SK-N-MC (cell line): ENCODE results near the gene OR51A7.

Experiments used
- EZH2 ChIP-seq: fragments of 200-600 bp; sonication (generic); IDR thresholded peaks from one replicate; pipeline ENCODE4 v1.6.1; 2017; ENCODE audit warnings: antibody characterized with exemption
- FOXP2 ChIP-seq: optimal IDR thresholded peaks from 2 replicates; pipeline ENCODE3; 2011; ENCODE audit warnings: mild to moderate bottlenecking, moderate library complexity; ENCODE audit not compliant: insufficient read depth; ENCODE audit errors: extremely low read length, control extremely low read depth
- POLR2AphosphoS5 ChIP-seq: IDR thresholded peaks from 2 replicates; pipeline ENCODE4 v1.6.1; 2012; ENCODE audit warnings: mild to moderate bottlenecking, low read depth, low read length, borderline replicate concordance

DNA sequence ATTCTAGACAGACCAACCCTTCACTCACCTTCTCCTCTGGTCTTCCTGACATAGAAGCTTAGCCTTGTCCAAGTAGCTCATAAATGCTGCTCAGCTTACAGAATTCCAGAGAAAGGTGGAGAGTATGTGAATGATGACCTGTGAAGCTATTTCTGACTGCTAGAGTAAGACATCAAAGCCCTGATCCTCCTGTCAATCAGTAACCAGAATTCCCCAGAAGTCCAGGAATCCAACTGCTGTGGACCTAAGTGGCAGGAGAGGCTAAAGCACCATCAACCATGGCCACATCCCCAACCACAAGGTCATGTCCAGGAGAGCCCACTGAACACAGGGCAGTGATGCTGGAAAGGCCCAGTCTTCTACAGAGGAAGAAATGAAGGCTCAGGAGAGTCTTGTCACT lies 13.0 kb downstream of the OR51A7 start:
- no peak for TF ChIP-seq POLR2AphosphoS5
- TF ChIP-seq EZH2: no peak
- TF ChIP-seq FOXP2: no peak
